ENCODE data around the gene GVQW3. TPM values are rescaled to one million over a fixed set of nuclear protein-coding genes. Genes with fewer than 3 reads are reported as not detected.

GVQW3 gene
- 0.68 to 1.7 TPM (median 1.1 TPM) in 5 replicates for total RNA-seq (2022; extraction: Qiagen RNA extraction; ENCODE audit: low read depth)

DNA sequence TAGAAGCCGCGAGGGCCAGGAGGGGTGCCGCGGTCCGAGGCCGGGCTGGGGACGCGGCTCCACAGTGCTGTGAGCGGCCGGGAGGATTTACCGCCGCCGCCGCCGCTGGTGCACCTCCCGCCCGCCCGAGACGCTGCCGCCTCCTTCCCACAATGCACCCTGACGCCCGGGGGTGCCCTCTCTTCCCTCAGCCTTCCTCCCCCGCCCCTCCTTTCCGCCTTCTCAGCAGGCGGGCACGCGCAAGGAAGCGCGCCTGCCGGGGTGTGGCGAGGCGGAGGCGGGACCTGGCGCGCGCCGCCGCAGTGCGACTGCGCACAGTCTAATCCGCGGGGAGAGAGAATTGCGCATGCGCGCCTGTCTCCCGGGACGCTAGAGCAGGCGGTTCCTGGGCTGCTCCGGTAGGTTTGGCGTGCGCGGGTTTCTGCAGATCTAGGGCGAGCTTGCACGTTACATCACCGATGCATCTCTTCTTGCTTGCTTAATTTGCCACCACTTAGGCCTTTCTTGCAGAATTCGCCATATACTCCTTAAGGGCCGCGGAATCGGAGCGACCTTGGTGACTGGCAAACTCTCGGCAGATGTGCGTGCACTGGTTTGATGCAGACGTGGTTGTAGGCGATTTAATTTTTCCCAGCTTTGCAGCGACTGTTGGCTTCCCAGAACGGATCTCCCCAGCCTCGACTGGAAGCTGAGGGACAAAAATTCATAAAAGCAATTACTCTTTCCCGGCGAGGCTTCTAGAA lies at the start of gene GVQW3, which contains the start of gene THAP12:
TSS of gene GVQW3 (plus strand) at position 347 of the 743 bp plus-strand sequence. CDS start 506 bp downstream, outside the sequence.
TSS of gene THAP12 (minus strand) at position 156 of the 743 bp plus-strand sequence. CDS start 296 bp downstream, outside the sequence.

DNA sequence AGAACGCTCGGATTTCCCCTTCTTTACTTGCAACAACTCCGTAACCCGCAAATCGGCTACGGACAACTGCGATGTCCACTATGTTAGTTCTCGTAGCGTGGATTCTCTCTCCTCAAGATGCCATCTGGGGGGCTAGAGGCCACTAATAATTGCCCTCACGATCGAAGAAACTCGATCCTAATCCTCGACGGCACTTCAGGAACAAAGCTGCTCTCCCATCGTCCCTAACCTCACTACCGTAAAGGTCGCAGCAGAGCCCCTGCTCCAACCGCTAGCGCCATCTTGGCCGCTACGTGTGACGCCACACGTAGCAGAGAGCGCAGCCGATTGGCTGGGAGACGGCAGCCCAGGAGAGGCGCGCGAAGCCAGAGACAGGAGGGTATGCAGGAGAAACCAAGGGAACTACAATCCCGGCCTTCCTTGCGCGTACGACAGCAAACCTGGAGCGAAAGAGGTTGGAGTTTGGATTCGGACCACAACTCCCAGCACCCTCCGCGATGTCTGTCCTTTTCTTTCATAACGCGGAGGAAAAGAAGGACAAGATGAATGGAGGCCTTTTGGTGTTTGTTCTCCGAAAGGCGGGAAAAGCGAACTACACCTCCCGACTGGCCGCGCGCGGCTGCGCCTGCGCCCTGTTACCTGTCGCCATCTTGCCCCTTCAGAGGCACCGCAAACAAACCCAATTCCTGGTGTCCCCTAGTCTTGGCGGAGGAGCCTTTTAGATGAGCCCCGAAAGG lies 63.4 kb downstream of the GVQW3 start, which contains the start of gene EMSY:
TSS of gene EMSY (plus strand) at position 635 of the 737 bp plus-strand sequence. CDS start 1,921 bp downstream, outside the sequence.

Other genes with a start within 250 kb of the GVQW3 start
- 0.35 to 1.5 TPM (median 0.97 TPM) in 5 replicates for gene WNT11, start 174.8 kb upstream of the GVQW3 start, total RNA-seq (2022; extraction: Qiagen RNA extraction; ENCODE audit: low read depth)
- 43.9 to 52.6 TPM (median 45.4 TPM) in 5 replicates for gene THAP12, start 191 bp upstream of the GVQW3 start, total RNA-seq (2022; extraction: Qiagen RNA extraction; ENCODE audit: low read depth)
- 10.3 to 19.5 TPM (median 13.4 TPM) in 5 replicates for gene EMSY, start 63.7 kb downstream of the GVQW3 start, total RNA-seq (2022; extraction: Qiagen RNA extraction; ENCODE audit: low read depth)